HuH-7 (cell line): ENCODE results near the gene SPC24.
"Not testable (repeated sequence)": the region's sequence is repeated elsewhere in the genome, so short reads cannot be mapped to it uniquely, and the experiment has no call there.

Experiments used
- DNase-seq: peaks from one replicate; pipeline ENCODE4 v3.0.0; 2011; ENCODE audit warnings: low spot score

Gene SPC24

DNA sequence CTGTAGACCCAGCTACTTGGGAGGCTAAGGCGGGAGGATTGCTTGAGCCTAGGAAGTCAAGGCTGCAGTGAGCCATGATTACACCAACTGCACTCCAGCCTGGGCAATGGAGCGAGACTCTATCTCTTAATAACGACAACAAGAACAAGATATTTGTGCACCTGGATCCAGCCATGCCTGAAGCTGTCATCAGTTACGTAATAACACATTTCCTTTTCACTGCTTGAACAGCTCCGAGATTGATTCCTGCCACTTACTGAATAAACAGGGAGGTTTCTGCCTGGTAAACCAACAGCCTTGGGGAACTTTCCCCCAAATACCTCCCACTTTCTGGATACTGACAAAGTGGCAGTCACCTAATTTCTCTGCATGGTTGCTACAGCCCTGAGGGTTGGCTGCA is 36.4 kb upstream of the SPC24 start:
- no peak for DNase-seq

DNA sequence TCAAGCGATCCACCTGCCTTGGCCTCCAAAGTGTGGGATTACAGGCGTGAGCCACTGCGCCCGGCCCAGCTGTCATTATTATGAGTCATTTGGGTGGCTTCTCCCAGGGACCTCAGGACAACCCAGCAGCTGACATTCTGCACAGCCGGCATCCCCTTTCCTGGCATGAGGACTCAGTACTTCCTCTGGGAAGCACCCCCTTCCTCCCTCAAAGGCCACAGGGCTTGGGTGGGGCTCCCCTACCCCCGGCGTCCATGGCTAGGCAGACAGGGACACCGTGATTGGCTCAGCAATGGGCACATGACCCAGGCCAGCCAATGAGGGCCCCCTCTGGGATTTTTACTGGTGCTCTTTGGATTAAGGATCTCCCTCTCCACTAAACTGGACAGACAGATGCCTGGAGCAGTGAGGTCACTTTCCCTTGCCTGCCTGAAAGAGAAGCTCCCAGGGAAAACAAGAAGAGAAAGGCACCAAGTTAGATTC is 35.7 kb upstream of the SPC24 start:
- DNase-seq = no peak

DNA sequence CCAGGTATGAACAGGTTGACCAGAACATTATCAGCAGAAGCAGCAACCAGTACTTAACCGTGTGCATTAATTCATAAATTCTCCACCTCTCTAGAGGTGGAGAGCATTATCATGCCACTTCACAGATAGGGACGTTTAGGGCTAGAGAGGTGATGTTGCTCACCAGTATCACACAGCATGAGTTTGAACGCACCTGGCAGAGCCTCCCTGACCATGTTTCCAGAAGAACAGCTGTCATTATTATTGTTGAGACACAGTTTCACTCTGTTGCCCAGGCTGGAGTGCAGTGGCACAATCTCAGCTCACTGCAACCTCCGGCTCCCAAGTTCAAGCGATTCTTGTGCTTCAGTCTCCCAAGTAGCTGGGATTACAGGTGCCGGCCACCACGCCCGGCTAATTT is 34.9 kb upstream of the SPC24 start:
- DNase-seq = no peak

DNA sequence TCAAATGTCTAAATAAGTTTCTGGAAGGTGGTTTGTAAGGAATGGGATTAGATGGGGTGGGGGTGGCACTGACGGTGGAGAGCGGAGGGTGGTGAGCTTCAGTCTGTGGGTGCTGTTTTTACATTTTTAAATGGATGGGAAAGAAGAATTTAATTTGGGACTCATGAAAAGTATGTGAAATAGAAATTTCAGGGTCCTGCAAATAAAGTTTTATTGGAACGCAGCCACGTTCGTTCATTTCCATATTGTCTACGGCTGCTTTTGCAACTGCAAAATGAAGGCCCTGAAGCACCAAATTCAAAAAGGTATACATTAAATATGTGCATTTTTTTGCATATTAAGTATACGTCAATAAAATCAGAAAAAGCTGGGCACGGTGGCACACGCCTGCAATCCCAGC is 31.9 kb upstream of the SPC24 start:
- no peak for DNase-seq

DNA sequence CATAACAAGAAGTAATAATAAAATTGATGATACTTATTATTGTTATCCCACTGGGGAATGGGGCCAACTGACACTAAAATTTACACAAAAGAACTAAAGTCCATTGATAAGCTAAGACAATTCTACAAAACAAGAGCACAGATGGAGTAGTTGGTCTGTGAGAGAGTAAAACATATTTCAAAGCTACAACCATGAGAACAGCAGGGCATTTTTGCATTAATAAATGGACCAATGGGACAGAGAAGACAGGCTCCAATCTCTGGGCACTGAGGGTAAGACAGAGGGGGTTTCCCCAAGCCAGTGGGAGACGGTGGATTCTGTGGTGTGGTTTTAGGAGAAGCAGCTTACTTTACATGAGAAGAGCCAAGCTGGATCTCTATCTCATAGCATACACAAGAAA is 27.4 kb upstream of the SPC24 start:
- DNase-seq = no peak

DNA sequence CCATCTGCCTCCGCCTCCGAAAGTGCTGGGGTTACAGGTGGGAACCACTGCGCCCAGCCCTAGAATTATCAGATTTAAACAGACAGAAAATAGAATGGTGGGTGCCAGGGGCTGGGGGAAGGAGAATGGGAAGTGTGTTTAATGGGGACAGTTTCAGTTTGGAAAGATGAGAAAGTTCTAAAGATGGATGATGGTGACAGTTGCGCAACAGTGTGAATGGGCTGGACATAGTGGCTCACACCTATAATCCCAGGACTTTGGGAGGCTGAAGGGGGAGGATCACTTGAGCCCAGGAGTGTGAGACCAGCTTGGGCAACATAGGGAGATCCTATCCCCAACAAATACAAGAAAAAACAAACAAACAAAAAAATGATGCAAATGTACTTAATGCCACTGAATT is 25.9 kb upstream of the SPC24 start:
- no peak for DNase-seq

DNA sequence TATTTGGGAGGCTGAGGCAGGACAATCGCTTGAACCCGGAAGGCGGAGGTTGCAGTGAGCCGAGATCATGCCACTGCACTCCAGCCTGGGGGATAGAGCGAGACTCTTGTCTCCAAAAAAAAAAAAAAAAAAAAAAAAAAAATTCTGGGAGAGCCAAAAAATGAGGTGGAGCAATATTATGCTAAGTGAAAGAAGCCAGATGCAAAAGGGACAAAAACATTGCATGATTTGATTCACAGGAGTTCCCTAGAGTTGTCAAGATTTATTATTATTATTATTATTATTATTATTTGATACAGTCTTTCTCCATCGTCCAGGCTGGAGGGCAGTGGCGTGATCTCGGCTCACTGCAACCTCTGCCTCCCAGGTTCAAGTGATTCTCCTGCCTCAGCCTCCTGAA is 25.4 kb upstream of the SPC24 start:
- not testable (repeated sequence) for DNase-seq

DNA sequence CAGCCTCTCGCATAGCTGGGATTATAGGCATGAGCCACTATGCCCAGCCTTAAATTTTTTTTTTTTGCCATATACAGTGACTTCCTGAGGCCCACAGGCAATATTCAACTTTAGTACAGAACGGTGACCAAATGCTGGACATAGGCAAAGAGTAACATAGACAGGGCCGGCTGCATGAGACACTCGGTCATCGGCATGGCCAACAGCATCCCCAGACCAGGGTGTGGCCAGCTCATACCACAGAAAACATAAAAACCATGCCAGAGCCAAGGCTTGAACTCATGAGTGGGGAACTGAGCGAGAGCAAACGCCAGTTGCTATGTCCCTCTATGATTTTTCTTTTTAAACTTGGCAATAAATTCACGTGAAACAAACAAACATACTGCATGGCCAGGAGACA is 24.8 kb upstream of the SPC24 start:
- DNase-seq = no peak

DNA sequence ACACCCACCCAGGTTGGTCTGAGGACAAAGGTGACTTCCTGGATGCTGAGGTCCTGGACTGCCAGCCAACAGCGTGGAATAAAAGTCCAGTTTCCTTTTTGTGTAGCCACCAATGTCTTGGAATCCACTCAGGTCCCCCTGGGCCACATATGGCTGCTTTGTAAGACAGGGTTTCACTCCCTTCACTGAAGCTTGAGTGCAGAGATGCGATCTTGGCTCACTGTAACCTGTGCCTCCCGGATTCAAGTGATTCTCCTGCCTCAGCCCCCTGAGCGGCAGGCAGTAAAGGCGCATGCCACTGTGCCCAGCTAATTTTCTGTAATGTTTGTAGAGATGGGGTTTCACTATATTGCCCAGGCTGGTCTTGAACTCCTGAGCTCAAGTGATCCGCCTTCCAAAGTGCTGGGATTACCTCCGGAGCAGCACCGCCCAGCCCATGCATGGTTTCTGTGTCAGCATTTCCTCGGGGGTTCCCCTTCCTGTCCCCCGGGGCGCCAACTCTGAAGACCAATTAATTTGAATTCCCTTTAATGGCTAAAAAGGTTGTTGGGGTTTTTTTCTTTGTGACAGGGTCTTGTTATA is 24.2 kb upstream of the SPC24 start:
- no peak for DNase-seq

DNA sequence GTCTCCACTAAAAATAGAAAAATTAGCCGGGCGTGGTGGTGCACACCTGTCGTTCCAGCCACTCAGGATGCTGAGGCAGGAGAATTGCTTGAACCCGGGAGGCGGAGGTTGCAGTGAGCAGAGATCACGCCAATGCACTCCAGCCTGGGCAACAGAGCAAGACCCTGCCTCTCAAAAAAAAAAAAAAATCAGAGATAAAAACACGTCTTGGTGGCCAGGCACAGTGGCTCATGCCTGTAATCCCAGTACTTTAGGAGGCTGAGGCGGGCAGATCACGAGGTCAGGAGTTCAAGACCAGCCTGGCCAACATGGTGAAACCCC is 23.5 kb upstream of the SPC24 start:
- not testable (repeated sequence) for DNase-seq

DNA sequence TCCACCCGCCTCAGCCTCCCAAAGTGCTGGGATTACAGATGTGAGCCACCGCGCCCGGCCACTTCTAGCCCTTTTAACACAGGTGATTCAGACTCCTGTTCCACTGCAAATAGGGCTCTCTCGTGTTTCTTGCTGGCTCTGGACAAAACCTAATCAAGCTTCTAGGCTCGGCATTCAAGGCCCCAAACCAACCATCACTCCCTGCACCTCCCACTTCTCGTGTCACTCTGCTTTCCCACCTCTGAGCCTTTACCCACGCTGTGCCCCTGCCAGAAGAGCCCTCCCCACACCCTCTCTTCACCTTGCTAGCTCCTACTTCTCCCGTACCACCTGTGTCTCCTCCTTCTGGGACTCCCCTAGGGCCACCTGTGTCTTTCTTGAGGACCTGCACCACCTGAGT is 22.0 kb upstream of the SPC24 start:
- no peak for DNase-seq

DNA sequence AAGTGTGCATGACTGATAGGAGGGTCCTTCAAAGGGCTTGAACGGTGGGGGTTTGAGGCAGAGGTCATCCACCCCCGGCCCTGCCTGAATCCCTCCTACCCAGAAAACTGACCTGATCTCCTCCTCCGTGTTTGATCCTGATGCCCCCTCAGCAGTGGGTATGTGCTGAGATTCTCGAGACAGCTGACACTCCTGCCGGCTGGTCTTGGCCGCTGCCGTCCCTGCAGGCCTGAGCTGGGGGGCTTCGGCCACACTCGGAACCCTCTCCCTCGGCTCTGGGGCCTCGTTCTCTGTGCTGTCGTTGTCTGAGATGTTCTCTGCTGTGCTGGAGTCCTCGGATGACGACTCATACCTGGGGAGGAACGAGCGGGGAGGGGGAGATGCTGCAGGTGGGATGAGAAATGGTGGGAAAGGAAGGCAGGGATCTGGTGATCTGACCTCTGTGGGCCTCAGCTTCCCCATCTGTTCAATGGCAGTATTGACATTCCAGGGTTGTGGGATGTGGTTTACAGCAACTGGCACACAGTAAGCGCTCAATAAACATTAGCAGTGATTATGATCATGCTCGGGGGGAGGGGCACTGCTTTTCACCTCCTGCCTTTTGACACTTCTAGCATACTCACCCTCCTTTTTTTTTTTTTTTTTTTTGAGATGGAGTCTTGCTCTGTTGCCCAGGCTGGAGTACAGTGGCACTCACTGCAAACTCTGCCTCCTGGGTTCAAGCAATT is 21.0 kb upstream of the SPC24 start:
- no peak for DNase-seq

DNA sequence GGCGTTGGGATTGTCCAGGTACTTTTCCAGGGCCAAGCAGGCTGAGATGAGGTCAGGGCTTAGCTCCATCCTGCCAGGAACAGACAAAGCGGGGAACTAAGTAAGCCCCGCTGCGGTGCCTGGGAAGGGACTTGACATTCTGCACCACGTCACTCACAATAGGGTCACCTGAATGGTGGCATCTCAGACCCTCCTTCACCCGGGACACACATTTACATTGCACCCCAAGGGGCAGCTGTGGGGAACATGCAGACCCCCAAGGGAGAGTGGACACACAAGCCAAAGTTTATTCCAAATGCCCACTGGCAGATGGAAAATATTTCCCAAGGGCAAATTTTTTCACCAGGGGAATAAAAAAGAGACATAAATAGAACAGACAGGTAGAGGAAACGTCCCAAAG is 20.3 kb upstream of the SPC24 start:
- DNase-seq = no peak

DNA sequence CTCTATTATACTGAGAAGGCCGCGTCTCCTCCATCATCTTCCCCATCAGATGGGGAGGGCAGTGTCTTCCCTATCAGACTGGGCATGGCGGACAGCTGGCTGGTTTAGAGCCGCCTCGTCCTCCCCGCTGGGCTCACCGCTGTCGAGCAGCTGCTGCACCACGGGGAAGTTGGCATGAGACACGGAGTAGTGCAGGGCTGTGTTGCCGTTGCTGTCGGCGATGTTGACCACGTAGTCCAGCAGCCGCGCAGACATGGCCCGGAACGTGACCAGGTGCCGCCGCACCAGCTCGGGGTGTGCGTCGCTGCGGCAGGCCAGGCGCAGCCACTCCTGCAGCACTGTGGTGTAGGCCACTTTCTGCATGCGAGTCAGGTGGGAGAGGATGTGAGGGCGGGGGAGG is 18.8 kb upstream of the SPC24 start:
- no peak for DNase-seq

DNA sequence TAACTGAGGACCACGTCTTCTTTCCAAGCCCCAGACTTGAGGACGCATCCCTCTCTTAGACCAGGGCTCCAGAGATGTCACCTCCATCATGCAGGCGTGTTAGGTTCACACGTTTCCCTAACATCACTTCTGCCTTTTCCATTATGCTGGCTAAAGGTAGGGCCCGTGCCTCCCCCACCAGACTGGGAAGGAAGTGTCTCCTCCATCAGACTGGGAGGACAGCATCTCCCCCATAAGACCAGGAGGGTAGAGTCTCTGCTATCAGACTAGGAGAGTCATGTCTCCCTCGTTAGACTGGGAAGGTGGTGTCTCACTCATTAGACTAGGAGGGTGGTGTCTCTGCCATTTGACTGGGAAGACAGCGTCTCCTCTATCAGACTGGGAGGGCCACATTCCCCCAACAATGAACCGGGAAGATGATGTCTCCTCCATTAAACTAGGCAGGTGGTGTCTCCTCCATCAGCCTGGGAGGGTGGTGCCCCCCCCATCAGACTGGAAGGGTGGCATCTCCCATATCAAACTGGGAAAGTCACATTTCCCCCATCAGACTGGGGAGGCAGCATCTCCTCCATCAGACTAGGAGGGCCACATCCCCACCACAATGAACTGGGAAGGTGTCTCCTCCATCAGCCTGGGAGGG is 18.1 kb upstream of the SPC24 start:
- no peak for DNase-seq

DNA sequence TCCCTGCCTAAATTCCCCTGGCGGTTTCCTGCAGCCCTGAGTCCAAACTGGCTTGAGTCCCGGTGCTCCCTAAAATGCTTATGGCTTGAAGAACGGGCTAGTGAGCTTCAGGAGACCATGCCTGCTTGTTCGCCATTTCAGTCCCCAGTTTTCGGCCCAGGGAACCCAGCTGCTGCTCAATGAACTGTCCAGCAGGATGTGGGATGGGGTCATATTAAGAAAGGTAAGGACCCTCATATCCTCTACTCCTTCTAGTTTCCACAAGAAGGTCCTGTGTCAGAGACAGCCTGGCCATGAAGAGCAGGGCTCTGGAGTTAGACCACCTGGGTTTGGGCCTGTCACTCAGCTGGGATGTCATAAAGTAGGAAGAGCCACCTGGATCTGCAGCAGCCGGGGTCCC is 17.0 kb upstream of the SPC24 start:
- no peak for DNase-seq

DNA sequence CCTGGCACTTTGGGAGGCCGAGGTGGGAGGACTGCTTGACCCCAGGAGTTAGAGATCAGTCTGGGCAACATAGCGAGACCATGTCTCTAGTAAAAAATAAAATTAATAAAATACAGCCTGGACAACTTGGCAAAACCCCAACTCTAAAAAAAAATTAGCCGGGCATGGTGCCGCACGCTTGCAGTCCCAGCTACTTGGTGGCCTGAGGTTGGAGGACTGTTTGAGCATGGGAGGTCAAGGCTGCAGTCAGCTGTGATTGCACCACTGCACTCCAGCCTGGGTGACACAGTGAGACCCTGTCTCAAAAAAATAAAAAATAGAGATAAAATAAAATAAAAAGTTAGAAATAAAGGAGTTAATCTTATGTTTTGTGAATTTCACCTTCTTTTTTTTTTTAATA is 15.6 kb upstream of the SPC24 start:
- DNase-seq = no peak

DNA sequence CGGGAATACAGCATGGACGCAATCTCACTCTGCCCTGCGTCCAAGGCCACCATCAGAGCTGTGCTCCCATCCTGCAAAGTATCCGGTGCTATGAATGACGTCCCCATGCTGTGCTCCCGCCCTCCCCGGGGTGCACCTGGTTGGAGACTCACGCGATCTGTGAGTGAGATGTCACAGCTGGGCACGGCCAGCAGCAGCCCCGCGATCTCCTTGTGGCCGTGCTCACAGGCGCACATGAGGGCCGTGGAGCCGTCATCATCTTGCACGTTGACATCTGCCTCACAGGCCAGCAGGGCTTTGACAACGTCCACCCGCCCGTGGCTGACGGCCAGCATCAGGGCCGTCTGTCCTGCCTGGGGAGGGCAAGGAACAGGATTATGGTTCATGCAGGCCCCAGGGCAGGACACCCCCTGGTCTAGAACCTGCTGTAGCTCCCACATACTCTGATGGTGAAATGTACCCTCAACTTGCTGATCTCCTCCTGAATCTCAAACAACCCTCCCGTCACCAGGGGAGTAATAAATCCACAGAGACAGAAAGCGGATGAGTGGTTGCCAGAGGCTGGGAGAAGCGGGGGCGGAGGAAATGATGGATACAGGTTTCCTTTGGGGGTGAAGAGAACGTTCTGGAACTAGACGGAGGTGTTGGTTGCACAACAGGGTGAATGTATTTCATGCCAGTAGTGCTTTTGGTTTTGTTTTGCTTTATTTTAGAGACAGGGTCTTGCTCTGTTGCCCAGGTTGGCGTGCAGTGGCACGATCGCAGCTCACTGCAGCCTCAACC is 14.5 kb upstream of the SPC24 start:
- DNase-seq = no peak

DNA sequence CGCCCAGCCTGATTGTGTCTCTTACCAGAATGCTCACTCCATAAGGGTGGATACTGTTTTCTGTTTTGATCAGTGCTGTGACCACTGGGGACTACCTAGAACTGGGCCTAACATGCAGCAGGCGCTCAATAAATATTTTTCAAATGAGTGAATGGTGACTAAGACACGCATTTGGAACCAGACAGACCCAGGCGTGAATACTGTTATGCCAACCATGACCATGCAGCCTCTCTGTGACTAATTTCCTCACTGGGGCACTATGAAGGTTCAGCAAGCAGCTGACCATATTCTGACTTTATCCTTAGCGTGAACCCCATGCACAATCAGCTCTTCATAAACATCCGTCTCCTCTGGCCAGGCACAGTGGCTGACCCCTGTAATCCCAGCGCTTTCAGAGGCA is 13.0 kb upstream of the SPC24 start:
- no peak for DNase-seq

DNA sequence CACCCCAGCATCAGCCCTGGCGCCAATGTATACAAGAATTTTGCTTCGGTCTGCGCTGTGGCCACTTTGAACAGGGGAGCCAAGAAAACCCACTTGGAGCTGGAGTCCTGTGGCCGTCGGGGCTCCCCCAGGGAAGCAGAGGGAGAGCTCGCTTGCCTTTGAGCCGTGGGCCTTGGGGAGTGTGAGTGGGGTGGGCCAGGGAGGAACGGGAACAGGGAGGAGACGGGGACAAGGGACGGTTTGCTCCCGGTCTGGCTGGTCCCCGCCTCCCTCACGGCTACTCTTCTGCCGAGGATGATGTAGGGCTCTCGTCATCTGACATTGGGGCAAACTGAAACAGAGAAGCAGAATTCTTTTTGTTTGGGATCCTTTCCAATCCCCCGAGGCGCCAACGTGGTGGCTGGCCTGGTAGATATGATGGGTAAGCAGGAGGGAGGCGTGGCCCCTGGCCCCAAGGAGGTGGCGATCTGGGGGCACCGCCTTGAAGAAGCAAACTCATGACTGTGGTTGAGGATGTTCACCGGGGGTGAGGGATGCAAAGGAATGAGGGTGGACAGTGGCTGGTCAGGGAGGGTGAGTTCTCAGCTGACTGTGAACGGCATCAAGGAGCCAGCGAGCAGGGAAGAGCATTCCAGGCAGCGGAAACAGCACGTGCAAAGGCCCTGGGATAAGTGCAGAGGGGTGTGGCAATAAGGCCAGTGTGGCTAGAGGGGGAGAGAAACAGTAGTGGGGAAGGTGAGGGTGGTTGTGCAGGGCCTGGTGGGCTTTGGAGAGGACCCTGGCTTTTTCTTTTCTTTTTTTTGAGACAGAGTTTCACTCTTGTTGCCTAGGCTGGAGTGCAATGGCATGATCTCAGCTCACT is 10.9 kb upstream of the SPC24 start:
- DNase-seq = no peak

DNA sequence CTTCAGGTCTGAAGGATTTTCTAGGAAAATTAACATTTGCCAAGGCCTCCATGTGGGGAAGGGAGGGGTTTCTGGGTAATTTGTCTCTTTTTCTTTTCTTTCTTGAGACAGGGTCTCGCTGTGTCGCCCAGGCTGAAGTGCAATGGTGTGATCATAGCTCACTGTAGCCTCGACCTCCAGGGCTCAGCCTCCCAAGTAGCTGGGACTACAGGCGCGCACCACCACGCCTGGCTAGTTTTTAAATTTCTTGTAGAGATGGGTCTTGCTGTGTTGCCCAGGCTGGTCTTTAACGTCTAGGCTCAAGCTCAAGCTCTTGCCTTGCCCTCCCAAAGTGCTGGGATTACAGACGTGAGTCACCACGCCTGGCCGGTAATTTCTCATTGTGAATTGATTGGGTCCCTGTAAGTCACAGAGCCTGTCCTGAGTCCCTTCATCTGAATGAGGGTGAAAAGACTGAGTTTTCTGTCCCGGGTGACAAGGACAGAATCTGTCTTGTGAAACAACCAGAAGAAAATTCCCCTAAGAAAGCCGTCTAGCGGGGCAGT is 10.0 kb upstream of the SPC24 start:
- no peak for DNase-seq
